C4-2B (cell line): ENCODE data around the gene PRTG.

Source experiments
- ZFX ChIP-seq: fragments of 450-650 bp; IDR thresholded peaks from 2 replicates; pipeline ENCODE4 v1.6.1; 2017
- TF ChIP-seq, protein P1 (sequence below): fragments of 450-650 bp; conservative IDR thresholded peaks from 2 replicates; pipeline ENCODE4 v1.5.1; 2017; ENCODE audit warnings: mild to moderate bottlenecking

DNA sequence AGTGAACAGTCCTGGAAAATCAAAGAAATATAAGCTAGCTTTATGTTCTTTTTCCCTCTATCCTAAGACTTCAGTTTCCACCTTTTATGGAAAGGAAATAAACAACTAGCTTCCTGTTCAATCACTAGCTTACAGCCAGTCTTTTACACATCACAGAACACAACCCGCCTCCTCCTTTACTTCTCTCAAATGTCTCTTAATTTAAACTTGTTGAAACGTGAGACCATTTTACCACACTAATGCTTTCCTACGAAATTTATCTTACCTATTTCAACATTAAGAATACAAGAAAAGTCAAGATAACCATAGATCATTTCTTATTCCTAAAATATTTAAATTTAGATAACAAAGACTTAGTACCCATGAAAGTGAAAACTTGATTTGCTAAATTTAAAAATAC, 6.2 kb downstream of the PRTG start:
- TF ChIP-seq, protein P1, sequence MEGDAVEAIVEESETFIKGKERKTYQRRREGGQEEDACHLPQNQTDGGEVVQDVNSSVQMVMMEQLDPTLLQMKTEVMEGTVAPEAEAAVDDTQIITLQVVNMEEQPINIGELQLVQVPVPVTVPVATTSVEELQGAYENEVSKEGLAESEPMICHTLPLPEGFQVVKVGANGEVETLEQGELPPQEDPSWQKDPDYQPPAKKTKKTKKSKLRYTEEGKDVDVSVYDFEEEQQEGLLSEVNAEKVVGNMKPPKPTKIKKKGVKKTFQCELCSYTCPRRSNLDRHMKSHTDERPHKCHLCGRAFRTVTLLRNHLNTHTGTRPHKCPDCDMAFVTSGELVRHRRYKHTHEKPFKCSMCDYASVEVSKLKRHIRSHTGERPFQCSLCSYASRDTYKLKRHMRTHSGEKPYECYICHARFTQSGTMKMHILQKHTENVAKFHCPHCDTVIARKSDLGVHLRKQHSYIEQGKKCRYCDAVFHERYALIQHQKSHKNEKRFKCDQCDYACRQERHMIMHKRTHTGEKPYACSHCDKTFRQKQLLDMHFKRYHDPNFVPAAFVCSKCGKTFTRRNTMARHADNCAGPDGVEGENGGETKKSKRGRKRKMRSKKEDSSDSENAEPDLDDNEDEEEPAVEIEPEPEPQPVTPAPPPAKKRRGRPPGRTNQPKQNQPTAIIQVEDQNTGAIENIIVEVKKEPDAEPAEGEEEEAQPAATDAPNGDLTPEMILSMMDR: no peak
- TF ChIP-seq ZFX: no peak
